ENCODE measurements around the gene DNAJC17.

Gene DNAJC17, protein sequence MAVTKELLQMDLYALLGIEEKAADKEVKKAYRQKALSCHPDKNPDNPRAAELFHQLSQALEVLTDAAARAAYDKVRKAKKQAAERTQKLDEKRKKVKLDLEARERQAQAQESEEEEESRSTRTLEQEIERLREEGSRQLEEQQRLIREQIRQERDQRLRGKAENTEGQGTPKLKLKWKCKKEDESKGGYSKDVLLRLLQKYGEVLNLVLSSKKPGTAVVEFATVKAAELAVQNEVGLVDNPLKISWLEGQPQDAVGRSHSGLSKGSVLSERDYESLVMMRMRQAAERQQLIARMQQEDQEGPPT

DNA sequence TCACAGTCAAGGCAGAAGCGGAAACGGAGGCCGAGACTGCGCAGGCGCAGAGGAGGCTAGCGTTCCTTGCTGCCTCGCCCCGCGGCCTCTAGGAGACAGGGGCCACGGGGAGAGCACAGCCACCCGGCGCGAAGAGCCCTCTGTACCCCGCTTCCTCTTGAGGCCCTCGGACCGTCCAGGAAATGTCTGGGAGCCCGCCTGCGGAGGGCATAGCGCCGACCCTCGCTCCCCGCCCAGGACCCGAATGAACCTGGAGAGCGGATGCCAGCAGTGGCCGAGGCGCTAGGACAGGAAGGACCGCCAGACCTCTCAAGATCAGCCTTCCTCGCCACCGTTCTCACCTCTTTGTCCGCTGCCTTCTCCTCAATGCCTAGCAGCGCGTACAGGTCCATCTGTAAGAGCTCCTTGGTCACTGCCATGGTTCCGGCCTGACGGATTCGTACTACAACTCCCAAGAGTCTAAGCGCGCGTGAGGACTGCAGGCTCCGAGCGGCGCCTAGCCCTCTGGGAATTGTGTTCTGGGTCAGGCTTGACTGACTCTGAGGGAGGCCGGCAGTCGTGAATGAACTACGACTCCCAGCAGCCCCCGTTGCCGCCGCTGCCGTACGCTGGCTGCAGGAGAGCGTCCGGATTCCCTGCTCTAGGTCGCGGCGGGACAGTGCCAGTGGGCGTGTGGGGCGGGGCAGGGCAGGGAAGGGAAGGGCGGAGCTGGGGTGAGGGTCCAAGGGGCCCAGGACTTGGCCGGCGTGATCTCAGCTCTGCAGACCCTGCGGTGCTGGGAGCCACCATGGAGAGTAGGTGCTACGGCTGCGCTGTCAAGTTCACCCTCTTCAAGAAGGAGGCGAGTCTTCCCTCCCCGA lies at the start of gene DNAJC17, which contains the start of gene ZFYVE19:
Gene DNAJC17, minus strand, starts transcription at position 446 of the 860 bp plus-strand sequence. Its CDS starts 27 bp downstream, at position 419.
Gene ZFYVE19, plus strand, starts transcription at position 62 of the 860 bp plus-strand sequence. Its CDS starts 501 bp downstream, at position 563.
- in situ Hi-C loops (cut with HindIII; ENCODE audit: low sequenced_read_pairs), result no loop called here

DNA sequence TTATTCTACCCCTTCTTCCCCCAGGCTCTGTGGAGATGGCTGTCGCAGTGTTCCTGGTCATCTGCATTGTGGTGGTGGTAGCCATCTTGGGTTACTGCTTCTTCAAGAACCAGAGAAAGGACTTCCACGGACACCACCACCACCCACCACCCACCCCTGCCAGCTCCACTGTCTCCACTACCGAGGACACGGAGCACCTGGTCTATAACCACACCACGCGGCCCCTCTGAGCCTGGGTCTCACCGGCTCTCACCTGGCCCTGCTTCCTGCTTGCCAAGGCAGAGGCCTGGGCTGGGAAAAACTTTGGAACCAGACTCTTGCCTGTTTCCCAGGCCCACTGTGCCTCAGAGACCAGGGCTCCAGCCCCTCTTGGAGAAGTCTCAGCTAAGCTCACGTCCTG lies 49.5 kb upstream of the DNAJC17 start:
- in situ Hi-C loops (cut with HindIII; ENCODE audit: low sequenced_read_pairs), result no loop called here

DNA sequence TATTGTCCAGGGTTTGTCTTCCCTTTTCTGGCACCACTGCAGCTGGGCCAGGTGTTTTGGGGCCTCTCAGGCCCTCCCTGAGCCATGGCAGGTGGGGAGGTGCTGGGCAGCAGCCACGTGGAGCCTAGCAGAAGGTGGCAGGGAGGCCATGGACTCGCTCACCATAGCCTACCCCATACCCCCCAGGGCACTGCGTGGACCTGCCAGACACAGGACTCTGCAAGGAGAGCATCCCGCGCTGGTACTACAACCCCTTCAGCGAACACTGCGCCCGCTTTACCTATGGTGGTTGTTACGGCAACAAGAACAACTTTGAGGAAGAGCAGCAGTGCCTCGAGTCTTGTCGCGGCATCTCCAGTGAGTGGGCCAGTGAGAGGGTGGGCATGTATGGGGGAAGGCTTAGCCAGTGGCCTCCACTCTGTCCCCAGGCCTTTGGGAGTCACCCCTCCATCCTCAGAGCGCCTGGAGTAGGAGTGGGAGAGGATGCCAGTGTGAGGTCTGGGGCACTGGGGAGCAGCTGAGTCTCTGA lies 48.5 kb upstream of the DNAJC17 start:
- in situ Hi-C loops (cut with HindIII; ENCODE audit: low sequenced_read_pairs), result no loop called here

DNA sequence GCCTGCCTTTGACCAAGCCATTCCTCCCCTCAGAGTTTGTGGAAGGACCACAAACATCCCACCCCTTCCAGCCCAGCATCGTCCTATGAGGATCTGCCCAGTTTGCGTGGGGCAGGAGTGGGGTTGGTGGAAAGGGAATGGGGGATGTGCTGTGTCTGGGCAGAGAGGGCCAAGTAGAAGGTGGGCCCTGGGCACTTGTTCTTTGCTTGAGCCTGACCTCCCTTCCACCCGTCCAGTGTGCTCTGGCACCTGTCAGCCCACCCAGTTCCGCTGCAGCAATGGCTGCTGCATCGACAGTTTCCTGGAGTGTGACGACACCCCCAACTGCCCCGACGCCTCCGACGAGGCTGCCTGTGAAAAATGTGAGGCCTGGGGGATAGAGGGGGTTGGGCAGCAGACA lies 46.9 kb upstream of the DNAJC17 start:
- in situ Hi-C loops (cut with HindIII; ENCODE audit: low sequenced_read_pairs), result no loop called here

DNA sequence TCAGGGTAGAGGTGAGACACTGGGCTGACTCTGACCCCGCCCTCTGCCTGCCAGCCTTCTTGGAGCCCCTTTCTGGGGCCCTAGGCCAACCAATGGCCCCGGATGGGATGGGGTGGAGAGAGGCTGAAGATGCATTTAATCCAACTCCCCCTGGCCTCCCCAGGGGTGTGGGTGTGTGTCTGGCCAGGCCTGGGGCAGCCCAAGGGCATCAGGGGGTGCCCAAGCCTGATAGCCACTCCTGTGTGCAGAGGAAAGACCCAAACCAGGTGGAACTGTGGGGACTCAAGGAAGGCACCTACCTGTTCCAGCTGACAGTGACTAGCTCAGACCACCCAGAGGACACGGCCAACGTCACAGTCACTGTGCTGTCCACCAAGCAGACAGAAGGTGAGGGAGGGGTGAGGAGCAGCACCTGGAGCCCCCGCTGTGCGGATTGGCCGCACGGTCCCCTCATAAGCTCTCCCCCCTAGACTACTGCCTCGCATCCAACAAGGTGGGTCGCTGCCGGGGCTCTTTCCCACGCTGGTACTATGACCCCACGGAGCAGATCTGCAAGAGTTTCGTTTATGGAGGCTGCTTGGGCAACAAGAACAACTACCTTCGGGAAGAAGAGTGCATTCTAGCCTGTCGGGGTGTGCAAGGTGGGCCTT lies 46.1 kb upstream of the DNAJC17 start:
- in situ Hi-C loops (cut with HindIII; ENCODE audit: low sequenced_read_pairs), result no loop called here

DNA sequence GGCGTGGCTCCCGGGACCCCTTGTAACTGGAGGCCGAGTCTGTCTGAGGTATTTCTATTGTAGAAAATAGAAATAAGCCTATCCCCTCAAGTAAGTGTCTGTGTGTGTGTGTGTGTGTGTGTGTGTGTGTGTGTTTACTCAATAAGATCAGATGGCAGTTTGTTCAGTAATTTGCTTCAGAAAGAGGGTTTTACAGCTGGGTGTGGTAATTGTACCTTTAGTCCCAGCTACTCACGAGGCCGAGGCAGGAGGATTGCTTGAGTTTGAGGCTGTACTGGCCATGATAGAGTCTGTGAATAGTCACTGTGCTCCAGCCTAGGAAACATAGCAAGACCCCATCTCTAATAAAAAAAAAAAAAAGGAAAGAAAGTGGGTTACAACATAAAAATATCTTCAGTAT lies 45.3 kb upstream of the DNAJC17 start:
- in situ Hi-C loops (cut with HindIII; ENCODE audit: low sequenced_read_pairs), result no loop called here

DNA sequence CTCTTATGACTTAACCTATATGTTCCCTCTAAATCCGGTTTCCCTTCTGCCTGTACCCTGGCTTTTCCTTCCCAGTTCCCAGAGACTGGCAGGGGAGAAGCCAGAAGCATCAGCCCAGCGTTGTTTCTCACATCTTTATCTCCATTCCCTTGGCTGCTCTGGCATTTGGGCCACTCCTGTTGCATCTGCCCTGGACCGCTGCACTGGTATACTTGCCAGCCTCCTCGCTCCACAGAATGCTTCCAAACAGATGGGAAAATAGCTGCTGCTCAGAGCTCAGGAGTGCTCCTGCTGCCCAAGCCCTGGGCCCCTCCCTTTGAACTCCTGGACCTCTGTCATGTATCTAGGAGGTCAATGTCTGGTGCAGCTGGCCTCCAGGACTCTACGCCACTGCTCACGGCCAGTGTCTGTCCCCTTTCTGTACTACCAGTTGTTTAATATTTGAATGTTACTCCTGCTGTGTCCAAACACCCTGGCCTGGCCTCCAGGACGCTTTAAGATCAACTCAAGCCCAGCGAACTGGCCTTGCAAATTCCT lies 43.4 kb upstream of the DNAJC17 start:
- in situ Hi-C loops (cut with HindIII; ENCODE audit: low sequenced_read_pairs), result no loop called here

DNA sequence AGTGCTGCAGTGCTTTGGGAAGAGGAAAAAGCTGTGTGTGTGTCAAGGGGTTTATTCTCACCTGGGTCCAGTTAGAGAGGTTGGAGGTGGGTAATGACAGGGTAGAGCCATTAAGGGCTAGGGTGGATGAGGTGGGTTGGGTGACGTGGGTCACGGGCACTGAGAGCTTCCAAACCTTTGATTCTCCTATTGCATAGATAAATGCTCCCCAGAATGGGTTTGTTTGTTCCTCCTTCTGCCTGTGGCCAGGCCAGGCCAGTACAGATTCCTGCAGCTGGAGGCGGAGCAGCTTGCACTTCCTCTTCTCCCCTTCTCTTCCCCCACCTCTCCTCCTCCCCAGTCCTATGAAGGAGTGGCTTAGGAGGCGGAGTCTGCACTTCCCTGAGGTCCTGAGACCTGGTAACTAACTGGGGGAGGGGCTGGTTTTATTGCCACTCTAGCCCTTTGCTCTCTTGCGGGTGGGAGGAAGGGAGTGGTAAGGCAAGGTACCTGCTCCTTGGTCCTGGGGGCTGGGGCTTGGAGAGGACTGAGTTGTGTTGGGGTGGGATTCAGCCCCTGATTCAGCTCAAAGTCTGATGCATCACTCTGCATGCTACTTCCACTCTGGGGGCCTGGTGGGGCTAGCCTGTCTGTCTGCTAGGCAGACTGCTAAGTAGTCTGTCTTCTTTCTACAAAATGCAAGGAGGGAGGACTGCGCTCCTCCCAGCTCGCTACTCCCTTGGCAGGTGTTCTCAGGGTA lies 40.1 kb upstream of the DNAJC17 start:
- in situ Hi-C loops (cut with HindIII; ENCODE audit: low sequenced_read_pairs), result no loop called here

DNA sequence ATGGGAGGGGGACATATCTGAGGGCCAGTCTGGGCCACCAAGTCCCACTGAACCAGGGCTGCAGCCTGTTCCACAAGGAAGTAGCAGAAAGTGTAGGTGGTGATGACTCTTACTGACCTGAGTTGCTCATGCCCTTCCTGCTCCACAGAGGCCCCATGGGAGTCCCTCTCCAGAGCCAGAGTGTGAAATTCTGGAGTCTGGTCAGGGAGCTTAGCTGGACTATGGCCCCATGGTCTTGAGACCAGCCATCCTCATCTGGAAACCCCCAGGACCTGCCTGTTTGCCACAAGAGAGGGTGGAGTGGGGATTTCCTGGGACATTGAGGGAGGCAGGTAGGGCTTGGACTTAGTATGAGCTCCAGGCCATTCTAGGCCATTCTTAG lies 39.6 kb upstream of the DNAJC17 start:
- in situ Hi-C loops (cut with HindIII; ENCODE audit: low sequenced_read_pairs), result no loop called here

DNA sequence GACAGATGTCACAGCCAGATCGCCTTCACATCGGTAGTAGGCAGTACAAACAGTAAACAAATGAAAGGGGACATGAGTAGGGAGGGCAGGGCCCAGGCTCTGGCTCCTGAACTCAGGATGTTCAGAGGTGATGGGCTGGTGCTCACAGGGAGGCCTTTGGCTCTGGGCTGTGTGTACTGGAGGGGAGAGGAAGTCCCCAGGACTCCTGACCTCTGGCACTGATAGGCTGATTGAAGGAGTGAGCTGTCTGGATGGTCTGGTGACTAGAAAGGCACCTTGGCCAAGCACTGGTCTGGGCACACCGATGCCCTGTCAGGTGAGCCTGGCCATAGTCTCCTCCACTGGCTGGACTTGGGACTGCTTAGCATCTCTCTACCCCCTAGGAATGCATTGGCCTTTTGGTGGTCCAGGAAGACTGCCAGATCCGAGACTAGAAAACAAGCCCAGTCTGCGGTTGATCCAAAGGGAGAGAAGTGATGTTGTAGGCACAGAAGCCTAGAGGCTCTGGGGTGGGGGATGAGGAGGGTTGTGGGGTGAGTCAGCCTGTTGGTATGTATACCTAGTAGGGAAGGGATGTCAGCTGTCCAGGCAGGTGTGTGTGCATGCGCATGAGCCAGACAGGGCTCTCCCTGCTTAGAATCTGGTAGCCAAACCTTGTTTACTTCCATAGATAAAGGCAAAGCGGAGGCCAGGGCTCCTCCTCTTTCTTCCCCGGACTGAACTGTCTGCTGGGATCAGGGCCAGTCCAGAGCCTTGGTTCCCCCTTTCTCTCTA lies 38.4 kb upstream of the DNAJC17 start:
- in situ Hi-C loops (cut with HindIII; ENCODE audit: low sequenced_read_pairs), result no loop called here

DNA sequence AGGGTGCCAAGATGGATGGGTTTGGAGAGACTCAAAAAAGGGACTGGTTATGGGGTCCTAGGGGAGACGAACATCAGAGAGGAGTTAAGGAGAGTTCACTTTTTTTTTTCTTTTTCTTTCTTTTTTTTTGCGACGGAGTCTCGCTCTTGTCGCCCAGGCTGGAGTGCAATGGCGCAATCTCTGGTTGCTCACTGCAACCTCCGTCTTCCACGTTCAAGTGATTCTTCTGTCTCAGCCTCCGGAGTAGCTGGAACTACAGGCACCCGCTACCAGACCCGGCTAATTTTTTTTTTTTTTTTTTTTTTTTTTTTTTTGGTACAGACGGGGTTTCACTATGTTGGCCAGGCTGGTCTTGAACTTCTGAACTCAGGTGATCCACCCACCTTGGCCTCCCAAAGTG lies 37.8 kb upstream of the DNAJC17 start:
- in situ Hi-C loops (cut with HindIII; ENCODE audit: low sequenced_read_pairs), result no loop called here

DNA sequence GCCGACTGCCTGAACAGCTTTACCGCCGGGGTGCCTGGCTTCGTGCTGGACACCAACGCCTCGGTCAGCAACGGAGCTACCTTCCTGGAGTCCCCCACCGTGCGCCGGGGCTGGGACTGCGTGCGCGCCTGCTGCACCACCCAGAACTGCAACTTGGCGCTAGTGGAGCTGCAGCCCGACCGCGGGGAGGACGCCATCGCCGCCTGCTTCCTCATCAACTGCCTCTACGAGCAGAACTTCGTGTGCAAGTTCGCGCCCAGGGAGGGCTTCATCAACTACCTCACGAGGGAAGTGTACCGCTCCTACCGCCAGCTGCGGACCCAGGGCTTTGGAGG lies 37.4 kb upstream of the DNAJC17 start:
- in situ Hi-C loops (cut with HindIII; ENCODE audit: low sequenced_read_pairs), result no loop called here

DNA sequence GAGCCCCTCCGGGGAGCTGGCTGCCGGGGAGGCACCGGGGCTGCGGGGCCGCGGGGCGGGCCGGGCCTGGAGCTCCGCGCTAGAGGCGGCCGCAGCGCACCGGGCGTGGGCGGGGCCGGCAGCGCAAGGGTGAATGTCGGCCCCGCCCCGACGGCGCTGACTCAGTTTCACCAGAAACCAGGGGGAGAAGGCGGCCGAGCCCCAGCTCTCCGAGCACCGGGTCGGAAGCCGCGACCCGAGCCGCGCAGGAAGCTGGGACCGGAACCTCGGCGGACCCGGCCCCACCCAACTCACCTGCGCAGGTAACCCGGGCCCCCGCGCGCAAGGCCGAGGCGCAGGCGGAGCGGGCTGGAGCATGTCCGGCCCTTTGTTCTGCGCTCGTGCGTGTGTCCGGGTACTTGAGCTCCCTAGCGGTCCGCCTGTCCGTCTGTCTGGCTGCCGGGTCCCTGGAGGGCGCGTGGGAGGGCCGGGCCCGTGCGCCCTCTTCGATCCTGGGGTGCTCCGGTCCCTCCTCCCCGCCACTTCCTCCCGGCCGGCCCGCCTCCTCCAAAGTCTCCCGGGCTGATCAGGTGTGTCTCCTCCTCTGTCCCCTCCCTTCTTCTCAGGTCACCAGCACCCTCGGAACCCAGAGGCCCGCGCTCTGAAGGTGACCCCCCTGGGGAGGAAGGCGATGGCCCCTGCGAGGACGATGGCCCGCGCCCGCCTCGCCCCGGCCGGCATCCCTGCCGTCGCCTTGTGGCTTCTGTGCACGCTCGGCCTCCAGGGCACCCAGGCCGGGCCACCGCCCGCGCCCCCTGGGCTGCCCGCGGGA lies 36.8 kb upstream of the DNAJC17 start, which contains the start of gene SPINT1:
Gene SPINT1, plus strand, starts transcription at position 164 of the 811 bp plus-strand sequence. Its CDS starts 507 bp downstream, at position 671.
- in situ Hi-C loops (cut with HindIII; ENCODE audit: low sequenced_read_pairs), result no loop called here

DNA sequence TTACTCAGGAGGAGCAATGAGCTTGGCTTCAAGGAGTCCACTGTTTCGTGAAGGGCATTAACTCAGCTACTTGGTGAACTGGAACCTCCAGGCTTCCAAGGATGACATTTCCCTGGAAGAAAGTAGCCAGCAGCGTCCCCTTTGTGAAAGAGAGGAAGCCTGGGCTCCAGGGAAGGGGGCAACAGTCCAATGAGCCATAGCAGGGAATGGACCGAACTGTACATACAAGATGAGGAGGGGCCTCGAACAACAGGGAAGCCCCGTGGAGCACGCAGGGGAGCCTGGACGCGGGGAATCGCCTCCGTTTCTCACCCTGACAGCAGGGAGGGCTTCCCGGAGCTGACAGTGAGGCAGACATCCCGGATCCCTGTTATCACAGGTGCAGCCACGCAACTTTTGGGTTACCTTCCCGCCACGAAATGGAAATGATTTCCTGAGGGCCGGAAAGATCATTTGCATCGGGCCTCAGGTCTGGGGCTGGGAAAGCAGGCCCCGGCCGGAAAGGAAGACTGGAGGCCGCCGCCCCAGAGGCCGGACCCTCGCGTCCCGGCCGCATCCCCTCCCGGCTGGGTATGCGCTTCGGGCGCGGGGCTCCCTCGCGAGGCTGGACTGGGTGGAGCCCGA lies 36.1 kb upstream of the DNAJC17 start:
- in situ Hi-C loops (cut with HindIII; ENCODE audit: low sequenced_read_pairs), result no loop called here

DNA sequence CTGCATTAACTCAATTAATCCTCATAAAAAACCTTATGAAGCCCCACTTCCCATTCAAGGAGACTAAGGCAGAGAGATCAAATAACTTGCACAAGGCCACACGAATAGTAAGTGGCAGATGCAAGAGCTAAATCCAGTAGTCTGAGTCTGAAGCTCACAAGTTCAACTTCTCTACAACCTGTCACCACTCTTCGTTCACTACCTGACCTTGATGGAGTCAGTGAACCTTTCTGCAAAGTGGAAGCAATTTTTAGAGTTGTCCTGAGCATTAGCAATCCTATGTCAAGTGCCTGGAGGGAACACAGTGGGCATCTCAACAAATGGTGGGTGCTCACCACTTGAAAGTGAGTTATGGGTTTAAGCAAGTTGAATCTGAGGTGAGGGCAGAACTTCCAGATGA lies 34.5 kb upstream of the DNAJC17 start:
- in situ Hi-C loops (cut with HindIII; ENCODE audit: low sequenced_read_pairs), result no loop called here

DNA sequence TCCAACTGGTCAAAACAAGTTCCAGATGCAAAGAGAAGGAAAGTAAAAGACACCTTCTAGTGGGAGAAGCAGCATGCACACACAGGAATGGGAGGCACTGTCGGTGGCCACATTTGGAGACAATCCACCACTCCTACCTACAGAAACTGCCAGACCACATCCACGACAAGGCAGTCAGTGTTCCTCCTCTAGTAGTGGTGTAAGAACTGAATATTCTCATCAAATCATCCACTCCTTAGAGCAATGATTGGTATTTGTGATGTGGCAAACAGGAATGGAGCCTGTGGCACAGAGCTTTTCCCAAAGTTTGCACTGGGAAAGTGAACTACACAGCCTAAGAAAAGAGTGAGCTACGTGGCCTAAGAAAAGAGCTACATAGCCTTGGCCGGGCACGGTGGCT lies 31.5 kb upstream of the DNAJC17 start:
- in situ Hi-C loops (cut with HindIII; ENCODE audit: low sequenced_read_pairs), result loop anchor here (5.0 kb wide), 1 partner anchor 49 kb away; no protein-coding TSS in a partner anchor

DNA sequence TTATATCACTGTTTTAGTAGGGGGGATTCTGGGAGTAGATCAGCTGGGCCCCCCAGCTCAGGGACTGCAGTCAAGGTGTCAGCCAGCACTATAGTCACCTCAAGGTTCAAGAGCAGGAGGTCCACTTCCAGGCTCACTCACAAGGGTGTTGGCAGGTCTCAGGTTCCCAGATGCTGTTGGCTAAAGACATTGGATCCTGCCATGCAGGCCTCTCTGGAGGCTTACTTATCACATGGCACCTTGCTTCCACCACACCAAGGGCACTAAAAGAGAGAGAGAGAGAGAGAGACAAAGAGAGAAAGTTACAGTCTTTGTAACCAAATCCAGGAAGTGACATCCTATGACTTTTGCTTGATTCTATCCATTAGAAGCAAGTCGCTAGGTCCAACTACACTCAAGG lies 28.7 kb upstream of the DNAJC17 start:
- in situ Hi-C loops (cut with HindIII; ENCODE audit: low sequenced_read_pairs), result loop anchor here (5.0 kb wide), 1 partner anchor 51 kb away; no protein-coding TSS in a partner anchor

DNA sequence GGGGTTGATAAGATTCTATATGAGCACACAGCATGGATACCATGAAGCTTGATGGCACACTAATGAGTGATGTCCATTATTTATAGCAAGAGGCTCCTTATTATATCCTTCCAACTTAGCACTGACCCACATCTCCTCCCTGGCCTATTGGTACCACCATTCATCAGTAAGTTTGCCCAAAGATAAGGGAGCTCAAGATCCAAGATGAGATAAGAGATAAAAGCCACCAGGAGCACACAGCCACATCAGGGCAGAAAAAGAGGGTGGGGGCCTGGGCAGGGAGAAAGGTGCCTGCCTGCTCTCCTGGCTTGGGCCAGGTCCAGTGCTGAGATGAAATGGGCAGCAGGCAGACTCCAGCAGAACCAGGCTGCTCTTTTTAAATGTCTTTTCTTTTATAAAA lies 25.6 kb upstream of the DNAJC17 start:
- in situ Hi-C loops (cut with HindIII; ENCODE audit: low sequenced_read_pairs), result no loop called here
